ENCODE measurements around the gene RPLP1.
"Not testable (repeated sequence)": the region's sequence is repeated elsewhere in the genome, so short reads cannot be mapped to it uniquely, and the experiment has no call there.

RPLP1 gene

GRCh38 chr15:69439623-69440022, 13.0 kb upstream of the RPLP1 start:
- no peak for DNase-seq (ENCODE audit: low spot score)

DNA sequence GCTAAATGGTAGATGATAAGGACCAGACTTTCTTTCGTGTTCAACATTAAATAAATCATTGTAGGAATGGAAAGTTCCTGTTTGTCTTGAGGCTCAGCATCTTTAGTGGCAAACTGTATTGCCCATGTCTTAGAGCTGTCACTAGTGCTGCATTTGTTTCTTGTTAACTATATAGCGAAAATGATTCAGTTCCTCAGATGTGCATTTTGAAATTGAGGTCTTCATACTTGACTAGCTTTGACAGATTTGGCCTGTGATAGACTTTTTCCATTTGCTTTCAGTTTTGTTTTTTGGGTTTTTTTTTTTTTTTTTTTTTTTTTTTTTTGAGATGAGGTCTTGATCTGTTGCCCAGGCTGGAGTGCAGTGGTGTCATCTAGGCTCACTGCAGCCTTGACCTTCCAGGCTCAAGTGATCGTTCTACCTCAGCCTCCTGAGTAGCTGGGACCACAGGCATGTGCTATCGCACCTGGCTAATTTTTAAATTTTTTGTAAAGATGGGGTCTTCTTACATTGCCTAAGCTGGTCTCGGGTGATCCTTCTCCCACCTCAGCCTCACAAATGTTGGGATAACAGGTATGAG, 9.5 kb upstream of the RPLP1 start:
- no peak for DNase-seq (ENCODE audit: low spot score)

DNA sequence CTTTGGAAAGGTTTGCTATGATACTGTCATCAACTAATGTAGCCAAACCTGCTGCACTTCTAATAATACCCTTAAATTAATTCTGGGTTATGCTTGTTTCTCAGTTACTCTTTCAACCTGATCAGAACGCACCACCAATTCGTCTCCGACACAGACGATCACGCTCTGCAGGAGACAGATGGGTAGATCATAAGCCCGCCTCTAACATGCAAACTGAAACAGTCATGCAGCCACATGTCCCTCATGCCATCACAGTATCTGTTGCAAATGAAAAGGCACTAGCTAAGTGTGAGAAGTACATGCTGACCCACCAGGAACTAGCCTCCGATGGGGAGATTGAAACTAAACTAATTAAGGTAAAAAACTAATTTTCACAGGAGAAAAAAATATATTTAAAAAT, 7.9 kb upstream of the RPLP1 start:
- DNase-seq (ENCODE audit: low spot score) = no peak

DNA sequence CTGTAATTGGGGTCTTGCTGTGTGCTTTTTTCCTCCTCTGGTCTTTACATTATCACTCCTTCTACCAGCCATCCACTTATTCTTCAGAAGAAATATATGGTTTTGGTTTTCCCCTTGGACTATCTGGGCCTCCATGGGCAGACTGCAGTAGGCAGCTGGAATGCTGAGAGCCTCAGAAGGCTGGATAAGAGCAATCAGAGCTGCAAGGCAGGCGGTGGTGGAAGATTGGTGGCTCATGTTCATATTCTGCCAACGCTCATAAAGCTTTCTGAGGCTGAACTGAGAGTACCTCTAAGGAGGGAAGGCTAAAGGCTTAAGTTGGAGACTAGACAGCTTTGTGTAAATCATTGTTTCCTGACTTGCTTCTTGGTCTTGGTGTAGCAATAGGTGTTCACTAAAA, 5.7 kb upstream of the RPLP1 start:
- DNase-seq (ENCODE audit: low spot score) = no peak

- not testable (repeated sequence) for DNase-seq (ENCODE audit: low spot score)
Measured at GRCh38 chr15:69450221-69450620, 2.4 kb upstream of the RPLP1 start.

- no peak for DNase-seq (ENCODE audit: low spot score)
Measured at GRCh38 chr15:69450968-69451695, 1.5 kb upstream of the RPLP1 start.

DNA sequence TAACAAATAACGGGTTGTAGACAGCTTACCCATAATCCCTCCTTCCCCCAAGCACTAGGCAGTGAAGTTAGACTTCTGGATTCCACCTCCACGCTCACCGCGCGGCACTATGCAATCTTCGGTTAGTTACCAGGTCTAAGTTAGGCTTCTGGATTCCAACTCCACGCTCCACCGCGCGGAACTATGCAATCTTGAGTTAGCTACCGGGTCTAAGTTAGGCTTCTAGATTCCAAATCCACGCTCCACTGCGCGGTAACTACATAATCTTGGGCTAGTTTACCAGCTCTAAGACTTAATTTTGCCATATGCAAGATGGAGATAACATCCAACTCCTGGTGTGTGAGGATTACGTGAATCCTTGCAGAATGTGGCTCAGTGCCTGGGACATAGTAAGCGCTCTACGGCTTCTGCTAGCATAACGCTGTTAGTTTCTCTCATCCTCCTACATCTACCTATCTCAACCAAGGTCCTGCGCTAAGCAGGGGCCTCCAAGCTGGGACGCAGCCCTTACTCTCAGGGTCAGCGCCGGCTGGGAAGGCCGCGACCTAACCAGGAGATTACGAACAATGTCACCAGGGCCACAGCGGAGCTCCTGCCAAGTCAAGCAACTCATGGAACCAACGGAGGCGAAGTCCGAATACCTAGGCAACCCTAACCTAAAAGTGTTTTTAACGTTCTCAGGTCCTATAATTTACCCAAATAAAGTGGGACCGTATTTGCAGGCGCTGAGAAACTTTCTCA, 497 bp upstream of the RPLP1 start:
- DNase-seq (ENCODE audit: low spot score) = peak; percentile 65

GRCh38 chr15:69454953-69455352, 2.3 kb downstream of the RPLP1 start:
- no peak for DNase-seq (ENCODE audit: low spot score)

DNA sequence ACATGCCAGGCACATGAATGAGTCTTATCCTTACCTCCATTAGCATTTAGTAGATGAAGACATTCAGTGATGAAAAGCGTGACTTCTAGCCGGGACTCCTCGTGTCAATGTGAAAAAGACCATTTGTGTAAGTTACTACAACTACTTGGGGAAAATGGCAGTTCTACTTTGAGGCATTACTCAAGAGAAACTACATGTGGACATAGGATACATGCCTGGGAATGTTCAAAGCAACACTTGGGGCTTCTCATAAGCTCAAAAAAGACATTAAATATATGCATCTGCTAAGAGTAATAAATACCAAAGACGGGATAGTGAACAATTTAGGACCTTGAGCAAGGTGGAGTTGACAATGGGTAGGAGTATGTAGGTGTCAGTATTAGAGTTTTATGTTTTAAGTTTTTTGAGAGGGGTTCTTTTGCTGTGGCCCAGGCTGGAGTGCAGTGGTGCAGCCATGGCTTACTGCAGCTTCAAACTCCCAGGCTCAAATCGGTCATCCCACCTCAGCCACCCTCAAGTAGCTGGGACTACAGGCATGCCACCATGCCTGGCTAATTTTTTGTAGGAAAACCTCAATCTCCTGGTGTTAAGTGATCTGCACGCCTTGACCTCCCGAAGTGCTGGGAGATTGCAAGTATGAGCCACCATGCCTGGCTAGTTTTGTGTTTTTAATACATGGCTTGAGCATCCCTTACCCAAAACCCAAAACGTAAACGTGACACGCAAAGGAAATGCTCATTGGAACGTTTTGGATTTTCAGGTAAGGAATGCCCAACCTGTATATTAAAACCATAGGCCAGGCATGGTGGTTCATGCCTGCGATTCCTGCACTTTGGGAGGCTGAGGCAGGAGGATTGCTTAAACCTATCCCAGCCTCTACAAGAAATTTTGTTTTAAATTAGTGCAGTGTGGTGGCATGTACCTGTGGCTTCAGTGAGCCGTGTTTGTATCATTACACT, 3.9 kb downstream of the RPLP1 start:
- no peak for DNase-seq (ENCODE audit: low spot score)

DNA sequence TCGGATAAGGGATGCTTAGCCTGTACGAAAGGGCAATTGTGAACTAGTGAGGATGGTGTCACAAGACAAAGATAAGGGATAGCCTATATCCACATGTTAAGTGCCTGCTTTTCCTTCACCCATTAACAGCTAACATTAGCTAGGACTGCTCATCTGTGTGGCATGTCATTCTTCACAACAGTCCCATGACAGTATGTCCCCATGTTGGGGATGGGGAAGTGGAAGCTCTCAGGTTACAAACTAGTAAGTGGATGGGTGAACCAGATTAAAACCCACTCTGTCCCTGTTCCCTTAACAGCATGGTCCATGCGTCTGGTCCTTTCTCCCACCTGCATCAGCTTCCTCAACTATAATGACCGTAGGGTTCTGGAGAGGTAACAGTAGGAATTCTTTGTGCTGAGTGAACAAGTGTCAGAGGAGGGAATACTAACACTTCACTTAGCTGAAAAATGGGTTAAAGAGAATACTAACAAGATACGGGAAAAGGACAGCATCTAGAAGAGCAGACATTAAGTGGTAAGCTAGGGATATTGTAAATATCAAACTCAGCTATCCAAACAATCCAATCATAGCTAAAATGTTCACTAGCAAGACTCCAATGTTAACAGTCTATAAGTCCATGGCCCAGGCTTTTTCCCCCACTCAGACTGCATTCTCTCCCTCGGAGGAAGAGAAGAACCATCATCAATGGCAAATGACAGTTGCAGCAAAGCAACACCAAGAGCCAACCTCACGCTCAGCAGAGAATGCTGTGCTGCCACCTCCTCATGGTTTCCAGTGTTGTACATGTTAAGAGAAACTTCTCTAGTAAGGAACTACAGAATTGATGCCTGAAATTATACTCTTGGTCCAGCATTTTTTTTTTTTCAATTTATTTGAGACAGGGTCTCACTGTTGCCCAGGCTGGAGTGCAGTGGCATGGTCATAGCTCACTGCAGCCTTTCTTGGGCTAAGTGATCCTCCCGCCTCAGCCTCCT, 5.0 kb downstream of the RPLP1 start:
- DNase-seq (ENCODE audit: low spot score) = no peak

DNA sequence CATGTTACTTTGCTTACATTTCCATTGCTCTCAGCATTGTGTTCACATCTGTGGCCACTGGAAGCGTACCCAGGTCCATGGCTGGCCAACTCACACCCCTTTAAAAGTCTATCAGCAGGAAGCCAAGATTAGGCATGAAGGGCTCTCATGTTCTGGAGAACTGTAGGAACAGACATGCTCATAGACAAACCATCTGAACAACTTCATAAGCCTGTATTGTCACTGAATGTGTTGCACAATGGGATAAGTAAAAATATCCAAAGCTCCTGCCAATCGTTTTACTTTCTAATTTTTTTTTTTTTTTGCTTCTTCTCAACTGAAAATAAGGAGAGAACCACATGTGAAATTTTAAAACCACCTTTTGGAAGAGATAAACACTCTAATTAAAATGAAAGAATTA, 6.4 kb downstream of the RPLP1 start:
- DNase-seq (ENCODE audit: low spot score) = no peak

GRCh38 chr15:69460481-69460880, 7.9 kb downstream of the RPLP1 start:
- no peak for DNase-seq (ENCODE audit: low spot score)

DNA sequence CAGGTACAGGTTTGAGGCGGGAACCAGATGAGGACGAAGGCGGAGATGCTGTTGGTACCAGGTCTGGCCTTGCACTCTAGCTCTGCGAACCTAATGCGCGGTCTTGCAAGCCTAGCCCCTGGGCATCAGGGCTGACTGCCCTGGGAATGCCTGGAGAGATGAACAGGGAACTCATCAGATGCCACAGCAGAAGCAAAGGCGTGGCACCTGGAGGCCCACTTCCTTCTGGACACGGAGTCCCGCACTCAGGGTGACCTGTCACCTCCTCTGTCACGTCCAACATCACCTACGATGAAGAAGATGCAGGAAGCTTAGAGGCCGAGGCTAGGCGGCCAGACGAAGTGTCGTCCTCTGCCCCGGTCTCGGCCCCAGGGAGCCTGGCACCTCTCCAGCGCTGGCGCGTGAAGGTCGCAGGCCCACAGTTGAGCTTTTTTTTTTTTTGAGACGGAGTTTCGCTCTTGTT, 9.4 kb downstream of the RPLP1 start:
- no peak for DNase-seq (ENCODE audit: low spot score)

- DNase-seq (ENCODE audit: low spot score) = peak; percentile 94
Measured at GRCh38 chr15:69462493-69463181, 10.0 kb downstream of the RPLP1 start.

DNA sequence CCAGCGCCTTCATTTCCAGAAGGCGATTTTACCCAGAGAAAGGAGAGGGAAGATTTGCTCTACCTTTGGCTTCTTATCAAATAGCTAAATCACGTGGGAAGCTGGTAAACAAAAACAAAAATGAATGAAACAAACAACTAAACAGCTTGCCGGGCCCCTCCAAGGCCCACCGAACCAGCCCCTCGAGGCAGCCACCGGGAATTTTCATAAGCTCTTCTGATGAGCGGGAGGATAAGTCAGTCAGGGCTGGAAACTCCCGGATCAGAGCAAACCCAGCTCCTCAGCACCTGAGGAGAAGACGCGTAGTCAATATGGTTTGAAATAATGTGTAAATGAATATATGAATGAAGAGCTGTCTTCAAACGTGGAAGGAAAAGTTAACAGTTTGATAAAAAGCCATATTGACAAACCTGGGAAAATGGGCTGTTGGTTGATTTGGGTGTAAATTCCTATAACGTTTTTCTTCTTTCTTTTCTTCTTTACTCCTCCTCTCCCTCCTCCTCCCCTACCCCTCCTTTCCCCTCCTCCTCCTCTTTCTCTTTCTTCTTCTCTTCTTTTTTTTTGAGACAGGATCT, 10.7 kb downstream of the RPLP1 start:
- DNase-seq (ENCODE audit: low spot score) = no peak

GRCh38 chr15:69465253-69465652, 12.6 kb downstream of the RPLP1 start:
- no peak for DNase-seq (ENCODE audit: low spot score)

- no peak for DNase-seq (ENCODE audit: low spot score)
Measured at GRCh38 chr15:69466733-69467132, 14.1 kb downstream of the RPLP1 start.

- DNase-seq (ENCODE audit: low spot score) = no peak
Measured at GRCh38 chr15:69467636-69468035, 15.0 kb downstream of the RPLP1 start.

DNA sequence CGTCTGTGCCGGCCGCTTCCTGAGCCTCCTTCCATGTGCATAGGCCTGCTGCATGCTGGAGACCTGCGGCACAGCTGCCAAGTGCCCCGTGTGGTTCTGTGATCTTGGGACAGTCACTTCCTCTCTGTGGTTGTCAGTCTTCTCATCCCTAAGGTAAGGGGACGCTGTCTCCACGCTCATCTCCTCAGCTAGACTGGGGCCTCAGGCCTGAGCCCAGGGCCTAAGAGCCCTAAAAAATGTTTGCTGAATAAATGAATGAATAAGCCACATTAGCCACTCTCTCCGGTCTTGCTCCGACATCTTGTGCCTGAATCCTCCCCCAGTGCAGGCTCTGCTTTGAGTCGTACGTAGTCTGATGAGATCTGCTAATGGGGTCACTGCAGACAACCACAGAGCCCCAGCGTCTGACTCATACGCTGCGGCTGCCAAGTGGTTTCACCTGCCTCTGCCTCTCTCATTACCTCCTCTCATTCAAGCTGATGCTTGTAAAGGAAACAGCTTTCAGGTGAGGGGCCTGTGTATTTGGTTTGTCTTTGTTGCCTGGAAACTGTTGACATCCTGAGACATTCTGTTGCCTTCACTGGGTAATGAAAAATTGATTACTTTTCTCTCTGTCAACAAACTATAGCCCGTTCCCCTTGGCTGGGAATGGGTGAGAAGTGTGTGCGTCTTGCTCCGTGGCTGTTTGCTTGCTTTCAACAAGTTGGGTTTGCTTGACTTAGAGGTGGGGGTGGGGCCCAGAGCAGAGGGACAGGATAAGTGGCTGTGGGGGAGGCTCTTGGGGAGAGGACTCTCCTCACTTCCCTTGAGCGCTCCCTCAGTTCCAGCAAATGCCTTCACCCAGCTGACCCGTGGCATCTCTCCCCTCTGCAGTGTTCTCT, 15.9 kb downstream of the RPLP1 start:
- DNase-seq (ENCODE audit: low spot score) = no peak

All from hematopoietic multipotent progenitor cell treated with erythropoietin and hydrocortisone succinate and interleukin-3 and kit ligand, for 17 days (in vitro differentiated cells).